ENCODE results near the gene DGKK.

- TF ChIP-seq CTCF (optimal IDR thresholded peaks at IDR 0.05 in 1 of 3, IDR thresholded peaks at IDR 0.05 in 1 of 3, conservative IDR thresholded peaks at IDR 0.05 in 1 of 3; ENCODE audit: extremely low read depth in 1 of 3, insufficient read depth in 2 of 3, low read length in 3 of 3): no peak
- TF ChIP-seq EZH2 (IDR thresholded peaks at IDR 0.05; ENCODE audit: low read length): no peak
Measured at GRCh38 chrX:50386520-50386919, 84.1 kb downstream of the DGKK start.
